GM12878 (cell line): ENCODE measurements around the gene POU5F1. TPM values are rescaled to one million over a fixed set of nuclear protein-coding genes. Genes with fewer than 3 reads are reported as not detected.
A peak's percentile ranks its signal among the peaks of the same experiment; 100 is the strongest.

ENCODE experiments used
- BACH1 ChIP-seq: fragments of 450-650 bp; IDR thresholded peaks from 2 replicates; pipeline ENCODE4 v1.6.1; 2017; ENCODE audit warnings: mild to moderate bottlenecking, borderline replicate concordance
- CBFB ChIP-seq: IDR thresholded peaks from 2 replicates; pipeline ENCODE4 v1.6.1; 2016; ENCODE audit warnings: antibody characterized with exemption, low read depth
- CHD2 ChIP-seq: IDR thresholded peaks from 2 replicates; pipeline ENCODE4 v1.6.1; 2011; ENCODE audit warnings: low read depth, low read length, improper control_type of control experiment, borderline replicate concordance
- CHD4 ChIP-seq: fragments of 200-600 bp; sonication (generic); IDR thresholded peaks from 2 replicates; pipeline ENCODE4 v1.6.1; 2016; ENCODE audit warnings: mild to moderate bottlenecking
- FOXK2 ChIP-seq: fragments of 450-650 bp; IDR thresholded peaks from 2 replicates; pipeline ENCODE4 v1.6.1; 2017; ENCODE audit warnings: mild to moderate bottlenecking, moderate library complexity
- HCFC1 ChIP-seq: fragments of 150-350 bp; IDR thresholded peaks from 2 replicates; pipeline ENCODE4 v1.6.1; 2014; ENCODE audit warnings: low read length
- IRF4 ChIP-seq: IDR thresholded peaks from 2 replicates; pipeline ENCODE4 v1.6.1; 2011; ENCODE audit warnings: low read depth, low read length
- JUNB ChIP-seq: IDR thresholded peaks from 2 replicates; pipeline ENCODE4 v1.6.1; 2016; ENCODE audit warnings: antibody characterized with exemption, mild to moderate bottlenecking
- JUND ChIP-seq: IDR thresholded peaks from 2 replicates; pipeline ENCODE4 v1.6.1; 2012; ENCODE audit warnings: low read depth, mild to moderate bottlenecking, low read length, improper control_type of control experiment, moderate library complexity
- MTA3 ChIP-seq: IDR thresholded peaks from 2 replicates; pipeline ENCODE4 v1.6.1; 2012; ENCODE audit warnings: low read length, inconsistent platforms, borderline replicate concordance
- POLR2A ChIP-seq: IDR thresholded peaks from 2 replicates; pipeline ENCODE4 v1.6.1; 2011; ENCODE audit warnings: low read depth, mild to moderate bottlenecking, low read length
- POLR2AphosphoS2 ChIP-seq: IDR thresholded peaks from 2 replicates; pipeline ENCODE4 v1.6.1; 2011; ENCODE audit warnings: low read depth, mild to moderate bottlenecking, low read length, improper control_type of control experiment, moderate library complexity
- RBBP5 ChIP-seq: fragments of 200-600 bp; sonication (generic); conservative IDR thresholded peaks from 2 replicates; pipeline ENCODE4 v1.6.1; 2016
- RELA ChIP-seq: fragments of 450-650 bp; IDR thresholded peaks from 2 replicates; pipeline ENCODE4 v1.8.0; 2014; ENCODE audit warnings: borderline replicate concordance; ENCODE audit not compliant: partially characterized antibody
- SIN3A ChIP-seq: IDR thresholded peaks from 2 replicates; pipeline ENCODE4 v1.6.1; 2012; ENCODE audit warnings: low read depth, low read length, improper control_type of control experiment
- SMAD5 ChIP-seq: IDR thresholded peaks from 2 replicates; pipeline ENCODE4 v1.6.1; 2016; ENCODE audit warnings: antibody characterized with exemption, low read depth
- SPI1 ChIP-seq: IDR thresholded peaks from 2 replicates; pipeline ENCODE4 v1.6.1; 2011; ENCODE audit warnings: low read depth, mild to moderate bottlenecking, low read length, moderate library complexity, borderline replicate concordance; ENCODE audit not compliant: insufficient read depth
- TAF1 ChIP-seq: IDR thresholded peaks from 2 replicates; pipeline ENCODE4 v1.6.1; 2011; ENCODE audit warnings: mild to moderate bottlenecking, low read depth, low read length, borderline replicate concordance
- TBL1XR1 ChIP-seq: IDR thresholded peaks from 2 replicates; pipeline ENCODE4 v1.6.1; 2012; ENCODE audit warnings: low read depth, low read length, improper control_type of control experiment
- TCF12 ChIP-seq: IDR thresholded peaks from 2 replicates; pipeline ENCODE4 v1.6.1; 2011; ENCODE audit warnings: low read depth, mild to moderate bottlenecking, low read length
- YBX1 ChIP-seq: fragments of 450-650 bp; IDR thresholded peaks from 2 replicates; pipeline ENCODE4 v1.6.1; 2016; ENCODE audit warnings: antibody characterized with exemption
- ZNF207 ChIP-seq: fragments of 450-650 bp; IDR thresholded peaks from 2 replicates; pipeline ENCODE4 v1.6.1; 2014; ENCODE audit warnings: antibody characterized with exemption, mild to moderate bottlenecking, borderline replicate concordance
- ZNF622 ChIP-seq: fragments of 450-650 bp; IDR thresholded peaks from 2 replicates; pipeline ENCODE4 v1.6.1; 2017; ENCODE audit warnings: mild to moderate bottlenecking, inconsistent platforms
- polyA plus RNA-seq, 11 experiments: library from polyadenylated mRNA; depleted of rRNA in 4 of 11; unstranded in 6 of 11; stranded (reverse) in 5 of 11; fragments of >200 nt; fragmentation: Nextera tagmentation in 4 of 11; fragmentation: Illumina TruSeq in 1 of 11; extraction: Ambion mirVana in 4 of 11; extraction: Trizol in 1 of 11; gene quantifications; 1 replicate in 1 of 11; 2 replicates in 10 of 11; pipeline versions ENCODE4 v1.2.1 to v1.2.3, GENCODE V29; 2011 to 2016; ENCODE audit warnings: inconsistent platforms in 2 of 11, missing spikeins in 2 of 11, low read depth in 1 of 11
- total RNA-seq, 4 experiments: library from RNA; depleted of rRNA in 3 of 4; stranded (reverse); fragments of >200 nt in 3 of 4; fragmentation: Illumina TruSeq in 1 of 4; extraction: Trizol in 1 of 4; gene quantifications; 2 replicates each; pipeline versions ENCODE4 v1.2.1 to v1.2.3, GENCODE V29; 2013 to 2021
- TF ChIP-seq, protein P1 (sequence below): IDR thresholded peaks from 2 replicates; pipeline ENCODE4 v1.6.1; 2012; ENCODE audit warnings: low read depth, low read length, improper control_type of control experiment
- TF ChIP-seq, protein P2 (sequence below): IDR thresholded peaks from 2 replicates; pipeline ENCODE4 v1.6.1; 2011; ENCODE audit warnings: mild to moderate bottlenecking, low read depth, low read length, moderate library complexity; ENCODE audit not compliant: insufficient replicate concordance
- TF ChIP-seq, protein P3 (sequence below): fragments of 150-350 bp; IDR thresholded peaks from 2 replicates; pipeline ENCODE4 v1.6.1; 2016; ENCODE audit warnings: low read depth, low read length
- TF ChIP-seq, protein P4 (sequence below): fragments of 450-650 bp; IDR thresholded peaks from 2 replicates; pipeline ENCODE4 v1.6.1; 2017; ENCODE audit warnings: mild to moderate bottlenecking

POU5F1 gene
- total and polyA plus RNA-seq, 10 of the 15 experiments (the other 5 are each of a cell fraction or from before 2014, with no cell fraction given): 1.4 to 5.5 (median 3.2) TPM

DNA sequence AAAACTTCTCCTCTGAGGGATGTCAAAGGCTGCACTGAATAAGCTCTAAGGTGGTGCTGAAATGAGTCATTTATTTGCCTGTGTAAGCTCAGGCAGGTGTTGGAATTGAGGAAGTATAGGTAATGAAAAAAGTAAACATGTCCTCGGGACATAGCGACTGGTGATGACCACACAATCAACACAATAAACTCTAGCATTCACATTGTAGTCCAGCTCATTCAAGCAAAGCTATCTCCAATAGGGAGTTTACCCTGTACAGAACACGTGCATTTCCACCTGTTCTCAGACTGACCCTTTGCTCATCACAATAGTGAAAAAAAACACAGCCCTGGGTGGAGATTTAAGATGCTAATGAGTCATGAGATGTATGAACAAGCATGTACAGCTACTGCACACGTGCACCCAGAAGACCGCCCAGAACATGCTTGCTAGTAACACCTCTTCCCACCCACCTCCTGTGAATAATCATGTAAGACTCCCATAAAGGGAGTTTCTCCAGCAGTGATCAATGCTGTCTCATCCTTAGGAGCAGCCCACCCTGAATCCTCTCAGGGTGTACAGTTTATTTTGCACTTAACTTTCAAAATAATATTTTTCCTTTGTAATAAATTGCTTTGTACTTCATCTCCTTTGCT lies 33.0 kb upstream of the POU5F1 start (continued):
- TF ChIP-seq, protein P1, sequence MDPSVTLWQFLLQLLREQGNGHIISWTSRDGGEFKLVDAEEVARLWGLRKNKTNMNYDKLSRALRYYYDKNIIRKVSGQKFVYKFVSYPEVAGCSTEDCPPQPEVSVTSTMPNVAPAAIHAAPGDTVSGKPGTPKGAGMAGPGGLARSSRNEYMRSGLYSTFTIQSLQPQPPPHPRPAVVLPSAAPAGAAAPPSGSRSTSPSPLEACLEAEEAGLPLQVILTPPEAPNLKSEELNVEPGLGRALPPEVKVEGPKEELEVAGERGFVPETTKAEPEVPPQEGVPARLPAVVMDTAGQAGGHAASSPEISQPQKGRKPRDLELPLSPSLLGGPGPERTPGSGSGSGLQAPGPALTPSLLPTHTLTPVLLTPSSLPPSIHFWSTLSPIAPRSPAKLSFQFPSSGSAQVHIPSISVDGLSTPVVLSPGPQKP: no peak
- TF ChIP-seq, protein P2, sequence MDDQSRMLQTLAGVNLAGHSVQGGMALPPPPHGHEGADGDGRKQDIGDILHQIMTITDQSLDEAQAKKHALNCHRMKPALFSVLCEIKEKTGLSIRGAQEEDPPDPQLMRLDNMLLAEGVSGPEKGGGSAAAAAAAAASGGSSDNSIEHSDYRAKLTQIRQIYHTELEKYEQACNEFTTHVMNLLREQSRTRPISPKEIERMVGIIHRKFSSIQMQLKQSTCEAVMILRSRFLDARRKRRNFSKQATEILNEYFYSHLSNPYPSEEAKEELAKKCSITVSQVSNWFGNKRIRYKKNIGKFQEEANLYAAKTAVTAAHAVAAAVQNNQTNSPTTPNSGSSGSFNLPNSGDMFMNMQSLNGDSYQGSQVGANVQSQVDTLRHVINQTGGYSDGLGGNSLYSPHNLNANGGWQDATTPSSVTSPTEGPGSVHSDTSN: no peak
- TF ChIP-seq HCFC1: no peak
- peak; percentile 89 for TF ChIP-seq JUND
- no peak for TF ChIP-seq RELA
- TF ChIP-seq CHD4: no peak
- TF ChIP-seq, protein P3, sequence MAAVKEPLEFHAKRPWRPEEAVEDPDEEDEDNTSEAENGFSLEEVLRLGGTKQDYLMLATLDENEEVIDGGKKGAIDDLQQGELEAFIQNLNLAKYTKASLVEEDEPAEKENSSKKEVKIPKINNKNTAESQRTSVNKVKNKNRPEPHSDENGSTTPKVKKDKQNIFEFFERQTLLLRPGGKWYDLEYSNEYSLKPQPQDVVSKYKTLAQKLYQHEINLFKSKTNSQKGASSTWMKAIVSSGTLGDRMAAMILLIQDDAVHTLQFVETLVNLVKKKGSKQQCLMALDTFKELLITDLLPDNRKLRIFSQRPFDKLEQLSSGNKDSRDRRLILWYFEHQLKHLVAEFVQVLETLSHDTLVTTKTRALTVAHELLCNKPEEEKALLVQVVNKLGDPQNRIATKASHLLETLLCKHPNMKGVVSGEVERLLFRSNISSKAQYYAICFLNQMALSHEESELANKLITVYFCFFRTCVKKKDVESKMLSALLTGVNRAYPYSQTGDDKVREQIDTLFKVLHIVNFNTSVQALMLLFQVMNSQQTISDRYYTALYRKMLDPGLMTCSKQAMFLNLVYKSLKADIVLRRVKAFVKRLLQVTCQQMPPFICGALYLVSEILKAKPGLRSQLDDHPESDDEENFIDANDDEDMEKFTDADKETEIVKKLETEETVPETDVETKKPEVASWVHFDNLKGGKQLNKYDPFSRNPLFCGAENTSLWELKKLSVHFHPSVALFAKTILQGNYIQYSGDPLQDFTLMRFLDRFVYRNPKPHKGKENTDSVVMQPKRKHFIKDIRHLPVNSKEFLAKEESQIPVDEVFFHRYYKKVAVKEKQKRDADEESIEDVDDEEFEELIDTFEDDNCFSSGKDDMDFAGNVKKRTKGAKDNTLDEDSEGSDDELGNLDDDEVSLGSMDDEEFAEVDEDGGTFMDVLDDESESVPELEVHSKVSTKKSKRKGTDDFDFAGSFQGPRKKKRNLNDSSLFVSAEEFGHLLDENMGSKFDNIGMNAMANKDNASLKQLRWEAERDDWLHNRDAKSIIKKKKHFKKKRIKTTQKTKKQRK: no peak
- TF ChIP-seq YBX1: no peak
- peak; percentile 83 for TF ChIP-seq TCF12
- no peak for TF ChIP-seq POLR2A
- TF ChIP-seq MTA3: no peak; the same call in 1 of the 2 replicates
- 0 out of 2 replicates have a peak, but pooled peaks have one; percentile 13 for TF ChIP-seq CHD2
- TF ChIP-seq IRF4: peak; percentile 94
- no peak for TF ChIP-seq ZNF622
- TF ChIP-seq TAF1: no peak
- TF ChIP-seq JUNB: peak; percentile 92
- TF ChIP-seq SPI1: no peak
- peak; percentile 27; the same call in 1 of the 2 replicates for TF ChIP-seq TBL1XR1
- peak; percentile 58; the same call in 1 of the 2 replicates for TF ChIP-seq POLR2AphosphoS2
- no peak for TF ChIP-seq ZNF207
- peak; percentile 92 for TF ChIP-seq FOXK2
- TF ChIP-seq, protein P4, sequence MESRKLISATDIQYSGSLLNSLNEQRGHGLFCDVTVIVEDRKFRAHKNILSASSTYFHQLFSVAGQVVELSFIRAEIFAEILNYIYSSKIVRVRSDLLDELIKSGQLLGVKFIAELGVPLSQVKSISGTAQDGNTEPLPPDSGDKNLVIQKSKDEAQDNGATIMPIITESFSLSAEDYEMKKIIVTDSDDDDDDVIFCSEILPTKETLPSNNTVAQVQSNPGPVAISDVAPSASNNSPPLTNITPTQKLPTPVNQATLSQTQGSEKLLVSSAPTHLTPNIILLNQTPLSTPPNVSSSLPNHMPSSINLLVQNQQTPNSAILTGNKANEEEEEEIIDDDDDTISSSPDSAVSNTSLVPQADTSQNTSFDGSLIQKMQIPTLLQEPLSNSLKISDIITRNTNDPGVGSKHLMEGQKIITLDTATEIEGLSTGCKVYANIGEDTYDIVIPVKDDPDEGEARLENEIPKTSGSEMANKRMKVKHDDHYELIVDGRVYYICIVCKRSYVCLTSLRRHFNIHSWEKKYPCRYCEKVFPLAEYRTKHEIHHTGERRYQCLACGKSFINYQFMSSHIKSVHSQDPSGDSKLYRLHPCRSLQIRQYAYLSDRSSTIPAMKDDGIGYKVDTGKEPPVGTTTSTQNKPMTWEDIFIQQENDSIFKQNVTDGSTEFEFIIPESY: no peak
- peak; percentile 95; the same call in 1 of the 2 replicates for TF ChIP-seq BACH1
- TF ChIP-seq CBFB: no peak
- TF ChIP-seq SMAD5: no peak
- TF ChIP-seq RBBP5: no peak
- 0 out of 2 replicates have a peak, but pooled peaks have one; percentile 48 for TF ChIP-seq SIN3A
